GM21381 (cell line): ENCODE measurements around the gene ANKRD60.

Source experiments
- ATAC-seq: cut with Tn5 transposase; IDR thresholded peaks from one replicate; pipeline ENCODE4 v1.9.1; 2021; ENCODE audit warnings: mild to moderate bottlenecking, moderate library complexity; ENCODE audit not compliant: unreplicated experiment

ANKRD60 gene

GRCh38 chr20:58228484-58229197 is at the start of gene ANKRD60:
Gene ANKRD60 (minus strand): TSS chr20:58228653. CDS start chr20:58228653, 0 bp downstream.
- ATAC-seq, result no peak

- no peak for ATAC-seq
These were observed 49.4 kb upstream of the ANKRD60 start for GRCh38 chr20:58277578-58278472.

- no peak for ATAC-seq
These were observed 48.7 kb upstream of the ANKRD60 start for GRCh38 chr20:58277107-58277506.

DNA sequence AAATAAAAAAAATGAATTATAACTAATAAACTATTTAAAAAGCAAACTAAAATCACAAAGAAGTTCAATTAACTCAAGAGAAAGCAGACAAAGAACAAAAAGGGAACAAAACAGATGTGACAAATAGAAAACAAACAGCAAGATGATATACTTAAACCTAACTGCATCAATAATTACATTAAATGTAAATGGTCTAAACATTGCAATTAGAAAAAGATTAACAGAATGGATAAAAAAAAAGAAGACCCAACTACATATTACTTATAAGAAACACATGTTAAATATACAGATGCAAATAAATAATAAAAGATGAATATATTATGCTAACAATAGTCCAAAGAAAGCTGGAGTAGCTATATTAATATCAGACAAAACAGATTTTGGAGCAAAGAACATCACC is 45.9 kb upstream of the ANKRD60 start:
- no peak for ATAC-seq

DNA sequence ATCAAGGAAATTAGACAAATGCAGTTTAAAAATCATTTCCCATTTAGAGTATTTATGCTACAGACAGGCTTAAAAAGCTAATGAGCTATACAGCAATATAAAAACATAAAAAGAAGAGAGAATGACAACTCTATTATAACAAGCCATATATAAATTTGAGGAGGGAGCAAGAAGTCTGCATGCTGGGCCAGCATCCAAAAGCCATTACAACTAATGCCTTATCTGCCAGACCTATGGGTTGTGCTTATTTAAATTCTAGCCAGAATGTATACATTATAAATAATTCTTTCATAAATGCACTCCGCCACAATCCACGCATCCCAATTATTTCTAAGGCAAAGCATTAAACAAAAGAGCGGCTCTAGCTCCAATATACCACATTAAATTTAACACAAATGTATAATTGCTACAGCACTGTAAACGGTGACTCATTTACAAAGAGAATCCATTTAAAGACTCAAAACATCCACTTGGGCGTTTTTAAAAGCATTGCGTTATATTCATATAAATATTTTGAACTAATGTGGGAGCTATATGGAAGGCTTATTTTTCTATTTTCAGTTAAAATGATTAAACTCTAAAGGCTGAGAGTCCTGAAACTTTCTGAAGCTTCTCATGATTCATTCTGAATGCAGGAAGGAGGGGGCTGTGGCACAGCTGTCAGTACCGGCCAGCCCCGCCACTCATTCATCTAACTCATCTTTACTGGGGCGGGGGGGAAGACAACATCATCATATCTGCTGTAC is 43.3 kb upstream of the ANKRD60 start:
- ATAC-seq, result no peak

DNA sequence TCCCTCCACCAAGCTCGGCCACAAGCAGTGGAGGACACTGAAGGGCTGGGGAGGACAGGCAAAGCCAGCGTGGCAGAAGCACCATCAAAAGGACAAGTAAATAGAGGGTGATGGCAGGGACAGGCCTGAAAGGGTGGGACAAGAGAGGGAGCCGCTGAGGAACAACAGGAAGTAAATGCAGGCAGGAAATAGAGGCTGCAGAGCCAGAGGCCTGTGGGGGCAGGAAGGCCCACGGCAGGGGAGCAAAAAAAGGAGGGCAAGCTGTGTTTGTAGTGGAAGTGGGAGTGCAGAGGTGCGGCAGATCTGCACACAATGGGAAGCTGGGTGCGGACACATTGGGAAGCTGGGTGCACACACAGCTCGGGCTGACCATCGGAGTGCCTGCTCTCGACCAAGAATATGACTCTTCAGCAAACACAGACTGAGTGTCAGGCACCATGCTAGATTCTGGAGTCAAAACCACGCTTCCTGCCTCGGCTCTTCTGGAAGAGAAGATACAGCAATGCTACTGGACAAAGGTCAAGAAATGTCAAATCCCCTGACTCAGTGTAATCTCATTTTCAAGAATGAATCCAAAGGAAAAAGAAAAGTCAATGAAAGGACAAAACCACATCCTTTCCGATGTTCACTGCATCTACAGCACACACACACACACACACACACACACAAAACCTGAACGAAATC is 40.6 kb upstream of the ANKRD60 start:
- no peak for ATAC-seq

GRCh38 chr20:58268421-58268821 is 40.0 kb upstream of the ANKRD60 start:
- ATAC-seq, result no peak

DNA sequence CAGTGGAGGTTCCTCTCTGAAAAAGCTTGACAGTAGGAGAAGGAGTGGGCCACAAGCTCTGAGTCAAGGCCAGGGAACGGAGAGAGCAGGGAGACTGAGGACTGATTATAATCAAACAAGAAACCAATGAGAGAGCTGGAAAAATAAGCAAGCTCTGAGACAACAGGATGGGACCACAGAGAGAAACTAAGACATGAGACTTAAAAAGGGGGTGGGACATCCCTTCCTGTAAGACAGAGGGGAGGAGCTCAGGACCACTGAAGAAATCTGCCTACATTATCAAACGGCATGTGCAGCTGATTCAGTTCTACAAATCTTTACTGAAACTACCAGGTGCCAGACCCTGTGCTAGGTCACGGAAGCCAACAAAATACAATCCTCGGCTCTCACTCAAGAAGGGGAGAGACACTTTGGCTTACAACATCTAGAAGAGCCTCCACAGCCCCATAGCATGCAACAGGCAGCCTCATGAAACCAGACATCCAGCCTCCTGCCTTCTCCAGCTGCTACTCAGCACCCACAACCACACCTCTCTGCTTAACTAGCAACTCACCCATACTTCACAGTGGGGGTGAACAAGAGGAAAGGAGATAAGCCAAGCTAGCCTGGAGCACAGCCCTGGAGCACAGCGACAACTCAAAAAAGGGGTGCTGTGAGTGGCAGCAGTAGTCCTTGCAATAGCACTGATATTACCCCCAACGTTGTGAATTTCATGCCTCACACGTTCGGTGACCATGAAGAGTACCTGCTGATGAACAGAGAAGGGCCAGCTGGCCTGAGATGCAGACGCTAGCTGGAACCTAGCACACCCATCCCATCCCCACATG is 39.1 kb upstream of the ANKRD60 start:
- no peak for ATAC-seq

- no peak for ATAC-seq
These were observed 35.8 kb upstream of the ANKRD60 start for GRCh38 chr20:58264271-58264670.

- no peak for ATAC-seq
These were observed 33.2 kb upstream of the ANKRD60 start for GRCh38 chr20:58261660-58262059.

GRCh38 chr20:58260006-58260405 is 31.6 kb upstream of the ANKRD60 start:
- no peak for ATAC-seq

GRCh38 chr20:58256842-58257241 is 28.4 kb upstream of the ANKRD60 start:
- no peak for ATAC-seq

DNA sequence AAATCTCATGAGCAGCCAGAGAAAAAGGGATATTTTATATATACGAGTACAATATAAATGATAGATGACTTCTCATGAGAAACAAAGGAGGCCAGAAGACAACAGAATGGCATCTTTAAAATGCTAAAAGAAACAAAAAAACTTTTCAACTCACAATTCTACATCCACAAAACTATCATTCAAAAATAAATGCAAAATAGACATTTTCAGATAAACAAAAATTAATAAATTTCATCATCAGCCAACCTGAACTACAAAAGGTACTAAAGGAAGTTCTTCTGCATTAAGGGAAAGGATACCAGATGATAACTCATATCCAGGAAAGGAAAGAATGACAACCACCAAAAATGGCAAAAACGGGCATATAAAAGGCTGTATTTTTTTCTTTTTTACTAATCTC is 27.9 kb upstream of the ANKRD60 start:
- ATAC-seq, result no peak

DNA sequence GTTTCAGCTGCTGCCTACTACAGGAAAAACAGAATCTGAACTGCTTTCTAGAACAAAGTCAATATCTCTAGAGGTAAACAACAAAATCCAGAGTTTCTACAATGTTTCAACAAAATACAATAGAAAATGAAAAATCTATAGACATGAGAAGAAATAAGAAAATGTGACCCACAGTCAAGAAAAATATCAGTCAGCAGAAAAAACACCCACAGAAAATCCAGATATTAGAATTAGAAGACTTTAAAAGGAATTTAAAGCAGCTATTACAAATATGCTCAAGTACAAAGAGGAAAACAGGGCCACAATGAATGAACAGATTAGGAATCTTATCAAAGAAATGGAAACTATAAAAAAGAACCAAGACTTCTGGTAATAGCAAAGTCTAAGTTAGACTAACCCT is 26.4 kb upstream of the ANKRD60 start:
- ATAC-seq, result no peak

- no peak for ATAC-seq
These were observed 23.6 kb upstream of the ANKRD60 start for GRCh38 chr20:58251979-58252591.

DNA sequence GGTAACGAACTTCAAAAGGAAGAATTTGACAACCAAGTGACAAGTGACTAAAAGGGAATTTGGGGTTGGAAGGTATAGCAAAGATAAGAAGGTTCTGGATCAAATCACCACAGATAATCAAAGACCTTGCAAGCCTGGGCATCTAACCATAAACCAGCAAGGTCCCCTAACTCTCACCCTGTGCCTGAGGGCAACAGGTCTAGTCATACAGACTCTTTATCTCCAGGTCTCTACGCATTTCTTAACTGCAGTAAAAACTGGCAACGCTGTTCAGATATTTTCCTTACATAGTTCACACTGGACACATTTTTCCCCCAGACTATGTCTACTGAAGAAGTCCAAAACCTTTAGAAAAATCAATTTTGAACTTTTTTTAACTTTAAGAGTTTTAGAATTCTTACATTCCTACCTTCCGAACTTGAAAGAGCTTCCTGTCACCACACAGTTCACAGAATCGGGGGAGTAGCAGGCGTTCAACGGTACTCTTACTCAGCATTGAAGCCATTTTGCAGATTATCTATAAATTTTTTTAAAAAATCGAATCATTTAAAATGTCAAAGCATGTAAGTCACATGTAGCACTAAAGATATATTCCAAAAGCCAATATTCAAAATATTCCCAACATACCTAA is 23.0 kb upstream of the ANKRD60 start:
- no peak for ATAC-seq

DNA sequence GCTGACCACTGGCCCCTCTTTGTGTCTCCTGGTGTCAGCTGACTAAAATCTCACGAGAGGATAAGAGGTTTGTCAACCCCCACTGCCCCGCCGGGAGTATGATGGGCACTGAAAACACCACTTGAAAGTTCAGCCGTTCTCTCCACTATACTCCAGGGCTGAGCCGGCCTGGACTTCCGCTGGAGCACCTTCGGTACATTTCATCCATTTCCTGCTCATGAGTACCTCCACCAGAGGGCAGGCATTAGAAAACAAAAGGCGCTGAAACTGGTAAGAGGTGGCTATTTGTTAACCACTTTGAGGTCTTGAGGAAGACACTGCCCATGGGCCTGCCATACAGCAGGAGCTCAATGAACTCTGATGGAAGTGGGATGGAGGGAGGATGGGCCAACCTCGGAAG is 17.9 kb upstream of the ANKRD60 start:
- no peak for ATAC-seq

DNA sequence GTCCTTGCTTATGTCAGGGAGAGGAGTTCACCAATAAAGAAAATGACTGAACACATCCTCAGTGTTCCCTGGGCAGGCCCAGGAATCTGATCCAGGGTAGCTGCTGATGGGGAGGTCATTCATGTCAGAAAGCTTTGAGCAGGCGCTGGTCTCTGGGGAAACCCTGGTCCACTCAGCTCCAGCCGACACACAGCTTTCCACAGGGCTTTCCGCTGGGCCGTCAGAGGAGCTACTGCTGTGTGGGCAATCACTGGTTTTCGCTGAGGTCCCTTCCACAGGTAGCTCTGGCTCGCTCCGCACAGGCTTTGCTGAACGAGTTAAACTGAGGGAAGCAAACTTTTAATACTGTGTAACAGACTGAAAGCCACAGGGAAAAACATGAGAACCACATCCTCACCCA is 17.5 kb upstream of the ANKRD60 start:
- no peak for ATAC-seq
